Gastroesophageal sphincter (tissue), 4 donors: ENCODE results near the gene IGFBP2. TPM values are rescaled to one million over a fixed set of nuclear protein-coding genes. Genes with fewer than 3 reads are reported as not detected.
A peak's percentile ranks its signal among the peaks of the same experiment; 100 is the strongest.

ENCODE experiments used
- ATAC-seq: fragments of 150-250 bp; one replicate; pipeline ENCODE4 v1.9.1; 2016; ENCODE audit warnings: mild to moderate bottlenecking, moderate library complexity
- H3K27ac ChIP-seq, 4 donors: fragments of 200-600 bp; sonication (generic) in 3 of 4; 1 replicate in 3 of 4; 2 replicates in 1 of 4; pipeline ENCODE4 v1.5.1; 2016 to 2019
- H3K27me3 ChIP-seq: fragments of 200-600 bp; sonication (generic); one replicate; pipeline ENCODE4 v1.5.1; 2019
- H3K36me3 ChIP-seq, 2 donors: fragments of 200-600 bp; sonication (generic); one replicate each; pipeline ENCODE4 v1.5.1; 2019; ENCODE audit warnings: control low read depth in 1 of 2
- H3K4me1 ChIP-seq, 3 donors: fragments of 200-600 bp; sonication (generic); 1 replicate in 2 of 3; 2 replicates in 1 of 3; pipeline ENCODE4 v1.5.1; 2016 to 2019; ENCODE audit warnings: control low read depth in 2 of 3
- H3K4me3 ChIP-seq, 2 donors: fragments of 200-600 bp; sonication (generic); one replicate each; pipeline ENCODE4 v1.5.1; 2019; ENCODE audit warnings: mild to moderate bottlenecking in 1 of 2, moderate library complexity in 1 of 2
- H3K9me3 ChIP-seq, 3 donors: fragments of 200-600 bp; sonication (generic); one replicate each; pipeline ENCODE4 v1.5.1; 2017 to 2019; ENCODE audit warnings: control low read depth in 2 of 3
- EP300 ChIP-seq: sonication (generic); formaldehyde crosslinking; IDR thresholded peaks from one replicate; pipeline ENCODE4 v1.6.1; 2017; ENCODE audit warnings: antibody characterized with exemption, mild to moderate bottlenecking
- POLR2A ChIP-seq, 2 donors: fragments of 450-650 bp; IDR thresholded peaks; one replicate each; pipeline ENCODE4 v1.6.1; 2017; ENCODE audit warnings: antibody characterized with exemption in 2 of 2, mild to moderate bottlenecking in 2 of 2, moderate library complexity in 1 of 2
- POLR2AphosphoS5 ChIP-seq: sonication (generic); formaldehyde crosslinking; IDR thresholded peaks from one replicate; pipeline ENCODE4 v1.6.1; 2017; ENCODE audit warnings: antibody characterized with exemption
- WGBS, 2 donors: methylation state at CpG; one replicate each; pipeline ENCODE4 v1.1.5; 2018; ENCODE audit warnings: low coverage in 1 of 2; 5-methylcytosine and 5-hydroxymethylcytosine counted together
- total RNA-seq, 4 donors: library from RNA; depleted of rRNA; stranded (reverse); fragments of >200 nt; gene quantifications; one replicate each; pipeline ENCODE4 v1.1.0, GENCODE V29; 2016
- TF ChIP-seq, protein P1 (sequence below), 4 experiments: fragments of 200-600 bp in 2 of 4; fragments of 450-650 bp in 2 of 4; sonication (generic) in 1 of 4; IDR thresholded peaks; one replicate each; pipeline ENCODE4 v1.5.1; 2017 to 2019; ENCODE audit warnings: antibody characterized with exemption in 4 of 4, mild to moderate bottlenecking in 2 of 4, moderate library complexity in 2 of 4

Gene IGFBP2, protein sequence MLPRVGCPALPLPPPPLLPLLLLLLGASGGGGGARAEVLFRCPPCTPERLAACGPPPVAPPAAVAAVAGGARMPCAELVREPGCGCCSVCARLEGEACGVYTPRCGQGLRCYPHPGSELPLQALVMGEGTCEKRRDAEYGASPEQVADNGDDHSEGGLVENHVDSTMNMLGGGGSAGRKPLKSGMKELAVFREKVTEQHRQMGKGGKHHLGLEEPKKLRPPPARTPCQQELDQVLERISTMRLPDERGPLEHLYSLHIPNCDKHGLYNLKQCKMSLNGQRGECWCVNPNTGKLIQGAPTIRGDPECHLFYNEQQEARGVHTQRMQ
- 100 to 1,000 TPM; 137 to 449 (median 301) TPM for total RNA-seq

DNA sequence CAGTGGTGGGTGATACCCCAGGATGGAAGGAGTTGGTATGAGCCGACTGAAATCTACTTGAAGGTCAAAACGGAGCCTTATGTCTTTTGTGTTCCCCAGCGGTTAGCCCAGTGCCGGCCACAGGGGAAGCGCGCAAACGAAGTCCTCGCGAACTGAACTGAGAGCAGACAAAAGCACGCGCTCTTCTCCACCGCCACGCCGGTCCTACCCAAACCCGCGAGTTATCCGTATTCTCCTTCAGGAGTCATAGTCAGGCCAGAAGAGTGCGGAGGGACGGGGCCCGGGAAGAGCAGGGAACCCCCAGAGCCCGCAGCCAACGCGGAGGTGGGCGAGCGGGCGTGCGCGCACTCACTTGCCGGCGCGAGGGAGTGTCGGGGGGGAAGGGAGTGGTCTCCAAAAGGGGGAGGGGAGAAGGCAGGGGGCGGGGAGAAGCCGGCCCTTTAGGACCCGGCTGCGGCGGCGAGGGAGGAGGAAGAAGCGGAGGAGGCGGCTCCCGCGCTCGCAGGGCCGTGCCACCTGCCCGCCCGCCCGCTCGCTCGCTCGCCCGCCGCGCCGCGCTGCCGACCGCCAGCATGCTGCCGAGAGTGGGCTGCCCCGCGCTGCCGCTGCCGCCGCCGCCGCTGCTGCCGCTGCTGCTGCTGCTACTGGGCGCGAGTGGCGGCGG lies at the start of gene IGFBP2:
Gene IGFBP2 (plus strand): TSS at position 469 of the 664 bp plus-strand sequence. CDS start 104 bp downstream, at position 573.
- H3K9me3 ChIP-seq = no peaks in the 10 kb centered on the region
- peaks cover 0 to 53% (median 10%) of the 10 kb centered on the region in 3 donors for H3K4me1 ChIP-seq
- TF ChIP-seq, protein P1, sequence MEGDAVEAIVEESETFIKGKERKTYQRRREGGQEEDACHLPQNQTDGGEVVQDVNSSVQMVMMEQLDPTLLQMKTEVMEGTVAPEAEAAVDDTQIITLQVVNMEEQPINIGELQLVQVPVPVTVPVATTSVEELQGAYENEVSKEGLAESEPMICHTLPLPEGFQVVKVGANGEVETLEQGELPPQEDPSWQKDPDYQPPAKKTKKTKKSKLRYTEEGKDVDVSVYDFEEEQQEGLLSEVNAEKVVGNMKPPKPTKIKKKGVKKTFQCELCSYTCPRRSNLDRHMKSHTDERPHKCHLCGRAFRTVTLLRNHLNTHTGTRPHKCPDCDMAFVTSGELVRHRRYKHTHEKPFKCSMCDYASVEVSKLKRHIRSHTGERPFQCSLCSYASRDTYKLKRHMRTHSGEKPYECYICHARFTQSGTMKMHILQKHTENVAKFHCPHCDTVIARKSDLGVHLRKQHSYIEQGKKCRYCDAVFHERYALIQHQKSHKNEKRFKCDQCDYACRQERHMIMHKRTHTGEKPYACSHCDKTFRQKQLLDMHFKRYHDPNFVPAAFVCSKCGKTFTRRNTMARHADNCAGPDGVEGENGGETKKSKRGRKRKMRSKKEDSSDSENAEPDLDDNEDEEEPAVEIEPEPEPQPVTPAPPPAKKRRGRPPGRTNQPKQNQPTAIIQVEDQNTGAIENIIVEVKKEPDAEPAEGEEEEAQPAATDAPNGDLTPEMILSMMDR (IDR thresholded peaks at IDR 0.05) = peak in 1 of 4 experiments; percentile 3
- no peak for TF ChIP-seq EP300
- peak within 1 kb of the TSS; percentile 72 to 79 for H3K4me3 ChIP-seq
- peak within 1 kb of the TSS; percentile 41 to 90 (median 86) for H3K27ac ChIP-seq
- 1% methylated on average over 23 of the region's 70 CpGs; no CpG with 5 or more reads in 1 of the 2 donors for WGBS, 2 donors
- H3K36me3 ChIP-seq = no peaks in the 10 kb centered on the region
- peak; percentile 41 for ATAC-seq
- H3K27me3 ChIP-seq = peaks cover 10% of the 10 kb centered on the region

DNA sequence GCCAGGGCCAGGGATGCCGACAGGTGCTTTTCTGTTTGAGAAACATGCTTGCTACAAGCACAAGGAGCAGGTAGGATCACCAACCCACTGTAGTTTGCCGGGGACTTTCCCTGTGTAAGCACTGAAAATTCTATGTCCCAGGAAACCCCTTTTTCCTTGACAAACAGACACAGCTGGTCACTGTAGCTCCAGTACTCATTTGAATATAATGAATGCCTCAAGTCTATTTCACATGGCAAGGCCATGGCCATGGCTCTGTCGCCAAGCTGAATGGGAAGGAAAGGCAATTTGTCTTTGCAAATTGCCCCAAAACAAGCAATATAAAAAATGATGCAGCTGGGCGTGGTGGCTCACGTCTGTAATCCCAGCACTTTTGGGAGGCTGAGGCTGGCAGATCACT lies 49.6 kb upstream of the IGFBP2 start:
- Histone ChIP-seq H3K27me3 (no peaks in the 10 kb centered on the region), H3K36me3 (no peaks in the 10 kb centered on the region), H3K4me1 (peaks cover 0 to 35% (median 3%) of the 10 kb centered on the region in 3 donors), H3K4me3 (no peak overlapping the region), H3K27ac (peak overlapping the region in 3 of 4 donors; percentile 55 to 62 (median 58)), H3K9me3 (no peaks in the 10 kb centered on the region)
- no peak for ATAC-seq
- TF ChIP-seq EP300 (no peak), POLR2A (IDR thresholded peaks at IDR 0.05) (no peak), POLR2AphosphoS5 (no peak)
- TF ChIP-seq, protein P1 (IDR thresholded peaks at IDR 0.05) = no peak
- 83 to 89% methylated on average over 1 to 5 of the region's 5 CpGs for WGBS, 2 donors

DNA sequence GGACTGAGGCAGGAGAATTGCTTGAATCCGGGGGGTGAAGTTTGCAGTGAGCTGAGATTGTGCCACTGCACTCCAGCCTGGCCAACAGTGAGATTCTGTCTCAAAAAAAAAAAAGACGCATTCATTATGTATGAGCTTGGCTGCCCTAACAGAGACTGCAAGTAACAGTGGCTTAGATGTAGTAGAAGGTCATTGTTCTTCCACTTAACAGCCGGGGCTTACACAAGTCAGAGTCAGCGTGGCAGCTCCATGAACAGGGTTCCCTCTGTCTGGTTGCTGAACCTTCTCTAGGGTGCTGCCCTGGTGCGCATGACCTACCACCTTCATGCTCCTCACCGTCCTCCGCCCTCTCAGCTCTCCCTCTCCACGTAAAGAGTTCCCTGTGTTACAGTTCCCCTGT lies 49.1 kb upstream of the IGFBP2 start:
- no peak for ATAC-seq
- Histone ChIP-seq H3K27me3 (no peaks in the 10 kb centered on the region), H3K4me1 (peaks cover 0 to 35% (median 3%) of the 10 kb centered on the region in 3 donors), H3K36me3 (no peaks in the 10 kb centered on the region), H3K4me3 (no peak overlapping the region), H3K27ac (peak overlapping the region in 1 of 4 donors; percentile 58), H3K9me3 (no peaks in the 10 kb centered on the region)
- TF ChIP-seq, protein P1 (IDR thresholded peaks at IDR 0.05) = no peak
- TF ChIP-seq POLR2A (IDR thresholded peaks at IDR 0.05) (no peak), EP300 (no peak), POLR2AphosphoS5 (no peak)
- WGBS, 2 donors = 81 to 86% methylated on average over 2 to 7 of the region's 8 CpGs

DNA sequence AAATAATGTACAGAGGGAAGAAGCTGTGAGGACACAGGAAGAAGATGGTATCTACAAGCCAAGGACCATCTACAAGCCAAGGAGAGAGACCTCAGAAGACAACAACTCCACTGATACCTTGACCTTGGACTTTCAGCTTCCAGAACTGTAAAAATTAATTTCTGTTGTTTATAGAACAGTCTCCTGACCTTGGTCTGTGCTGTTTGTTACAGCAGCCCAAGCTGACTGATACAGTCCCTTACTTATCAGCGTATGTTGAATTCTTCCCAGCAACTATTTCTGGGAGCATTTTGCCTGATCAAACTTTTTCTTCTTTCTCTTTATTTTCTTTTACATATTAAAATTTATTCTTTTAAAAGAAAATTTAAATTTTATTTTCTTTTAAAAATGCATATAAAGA lies 47.8 kb upstream of the IGFBP2 start:
- no peak for ATAC-seq
- Histone ChIP-seq H3K36me3 (no peaks in the 10 kb centered on the region), H3K4me1 (peaks cover 0 to 35% (median 10%) of the 10 kb centered on the region in 3 donors), H3K9me3 (no peaks in the 10 kb centered on the region), H3K4me3 (no peak overlapping the region), H3K27me3 (no peaks in the 10 kb centered on the region), H3K27ac (no peak overlapping the region)
- 100% methylated on average over 1 of the region's 1 CpG for WGBS, 2 donors
- TF ChIP-seq POLR2A (IDR thresholded peaks at IDR 0.05) (no peak), POLR2AphosphoS5 (no peak)

DNA sequence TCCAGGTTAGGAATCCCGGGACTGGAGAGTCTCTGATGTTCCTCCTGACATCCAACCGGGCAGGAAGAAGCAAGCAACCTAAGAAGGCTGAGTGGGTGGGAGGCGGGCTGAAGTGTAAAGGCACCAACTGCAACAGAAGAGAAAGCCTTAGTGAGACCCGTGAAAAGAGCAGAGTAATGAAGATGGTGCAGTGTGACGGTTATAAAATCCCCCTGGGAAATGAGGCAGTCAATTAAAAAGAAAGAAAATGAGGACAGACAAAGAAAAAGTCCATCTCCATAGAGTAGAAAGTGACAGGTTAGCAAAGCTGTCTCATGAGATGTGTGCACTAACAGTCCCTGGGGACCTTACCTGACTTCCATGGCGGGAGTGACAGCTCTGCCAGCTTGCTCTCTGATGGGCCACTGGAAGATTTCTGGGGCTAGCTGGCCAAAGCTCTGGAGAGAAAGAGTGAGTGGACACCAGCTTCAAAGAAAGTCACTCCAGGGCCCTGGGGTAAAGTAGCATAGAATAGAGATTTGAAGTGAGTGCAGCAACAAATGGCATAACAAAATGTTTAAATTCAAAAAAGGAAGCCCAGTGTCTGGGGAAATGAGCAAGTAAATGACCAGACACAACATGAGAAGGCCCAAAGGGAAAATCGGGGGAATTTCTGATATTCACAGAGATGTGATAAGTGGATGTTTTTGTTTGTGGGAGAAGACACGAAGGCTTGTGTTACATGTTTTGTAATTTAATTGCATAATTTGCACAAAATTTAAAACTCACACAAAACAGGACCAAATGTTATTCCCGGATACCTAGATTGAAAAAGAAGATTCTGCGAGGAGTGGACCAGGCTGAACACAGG lies 44.1 kb upstream of the IGFBP2 start:
- Histone ChIP-seq H3K9me3 (no peaks in the 10 kb centered on the region), H3K36me3 (no peaks in the 10 kb centered on the region), H3K27me3 (no peaks in the 10 kb centered on the region), H3K27ac (peak overlapping the region in 3 of 4 donors; percentile 62 to 73 (median 65)), H3K4me3 (no peak overlapping the region), H3K4me1 (peaks cover 0 to 27% (median 12%) of the 10 kb centered on the region in 3 donors)
- 75 to 79% methylated on average over 3 to 8 of the region's 10 CpGs for WGBS, 2 donors
- TF ChIP-seq, protein P1 (IDR thresholded peaks at IDR 0.05) = no peak
- TF ChIP-seq EP300 = no peak
- TF ChIP-seq POLR2A (IDR thresholded peaks at IDR 0.05) = no peak
- TF ChIP-seq POLR2AphosphoS5 = no peak
- ATAC-seq = no peak
